GM18519 (cell line): Measurements from ENCODE around the gene SLC45A1.

Experiments used
- ATAC-seq: cut with Tn5 transposase; IDR thresholded peaks from one replicate; pipeline ENCODE4 v1.9.1; 2021; ENCODE audit warnings: mild to moderate bottlenecking, moderate library complexity; ENCODE audit not compliant: unreplicated experiment, low FRiP score

SLC45A1 gene

DNA sequence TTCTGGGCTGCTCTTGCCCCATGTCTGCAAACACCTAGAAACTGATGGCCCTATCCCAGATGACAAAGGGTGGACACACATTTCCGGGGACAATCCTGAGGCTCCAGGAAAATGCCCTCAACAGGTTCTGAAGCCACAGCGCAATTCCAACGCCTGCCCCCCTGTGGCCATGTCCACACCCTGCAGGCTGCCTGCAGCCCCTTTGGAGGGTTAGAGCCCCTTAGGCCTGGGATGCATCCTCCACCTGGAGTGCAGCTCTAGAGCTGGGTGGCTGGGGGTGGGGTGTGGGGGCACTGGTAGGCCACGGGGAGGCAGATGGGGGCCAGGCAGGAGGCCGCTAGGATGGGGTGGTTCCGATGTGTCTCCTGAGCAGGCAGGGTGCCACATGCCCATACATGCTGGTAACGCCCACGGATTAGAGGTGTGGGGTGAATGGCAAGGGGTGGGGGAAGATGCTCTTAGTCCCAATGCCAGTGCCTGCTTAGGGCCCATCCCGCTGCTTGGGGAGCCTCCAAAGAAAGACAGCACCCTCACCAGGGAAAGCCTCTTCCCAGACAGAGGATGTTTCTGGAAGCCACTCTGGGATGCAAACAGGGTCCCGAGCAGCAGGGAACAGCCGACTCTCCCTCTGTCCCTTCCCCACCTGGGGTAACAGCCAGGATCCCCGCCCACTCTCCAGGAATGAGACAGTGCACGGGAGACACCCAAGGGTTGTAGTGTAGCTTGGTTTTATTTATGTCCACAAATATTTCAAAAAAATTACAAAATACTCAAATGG, 34.0 kb downstream of the SLC45A1 start:
- no peak for ATAC-seq

DNA sequence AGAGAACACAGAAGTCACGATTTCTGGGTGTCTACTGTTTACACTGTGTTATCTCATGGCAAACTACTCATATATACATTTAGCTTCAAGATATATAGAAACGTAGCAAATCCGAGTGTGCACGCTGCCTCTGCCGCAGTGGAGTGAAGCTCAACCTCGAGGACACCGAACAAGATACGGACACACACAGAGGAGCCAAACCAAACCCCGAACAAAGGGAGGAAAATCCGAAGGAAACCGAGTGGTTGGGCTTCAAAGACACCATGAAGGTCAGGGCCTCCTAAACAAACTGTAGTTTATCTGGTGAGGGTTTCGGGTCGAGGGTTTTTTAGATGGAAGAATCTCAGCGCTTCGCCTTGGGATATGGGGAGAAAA, 34.5 kb downstream of the SLC45A1 start:
- ATAC-seq = no peak

DNA sequence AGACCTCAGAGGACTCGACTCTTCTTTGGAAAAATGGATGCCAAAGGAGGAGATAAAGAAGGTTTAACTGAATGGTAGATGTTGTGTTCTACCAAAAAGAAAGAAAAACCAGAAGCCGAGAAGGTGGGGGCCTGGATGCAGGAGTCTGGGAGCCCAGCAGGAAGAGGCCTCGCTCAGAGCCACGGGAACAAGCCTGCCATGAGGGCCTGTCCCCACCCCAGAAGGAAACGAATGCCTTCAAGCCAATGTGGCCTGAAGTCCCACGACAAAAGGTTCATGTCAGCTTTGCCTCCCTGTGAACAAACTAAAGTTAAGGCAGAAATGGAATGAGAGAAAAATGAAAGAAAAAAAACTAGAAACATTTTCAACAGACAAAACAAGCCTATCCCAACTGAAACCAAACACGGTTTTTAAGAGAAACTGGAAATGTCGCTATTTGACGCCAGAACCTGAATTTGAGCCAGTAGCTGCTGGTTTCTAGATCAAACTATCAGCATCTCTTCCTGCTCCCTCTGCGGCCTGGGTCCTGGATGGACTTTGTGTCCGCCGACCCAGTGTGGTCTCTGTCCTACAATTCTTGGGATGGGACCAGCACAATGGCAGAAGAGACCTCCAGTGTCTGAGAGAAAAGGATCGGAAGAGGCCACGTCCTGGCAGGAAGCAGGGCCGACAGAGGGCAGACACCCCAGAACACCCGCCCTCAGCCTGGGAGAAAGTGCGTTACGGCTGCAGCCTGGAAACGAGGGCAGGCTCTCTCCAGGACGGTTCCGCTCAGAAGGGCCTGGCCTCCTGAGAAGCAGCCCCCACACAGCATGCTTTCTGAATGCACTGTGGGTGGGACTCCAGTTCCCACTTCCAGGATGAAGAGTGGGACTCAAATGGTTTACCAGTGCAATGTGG, 35.2 kb downstream of the SLC45A1 start:
- ATAC-seq = no peak

DNA sequence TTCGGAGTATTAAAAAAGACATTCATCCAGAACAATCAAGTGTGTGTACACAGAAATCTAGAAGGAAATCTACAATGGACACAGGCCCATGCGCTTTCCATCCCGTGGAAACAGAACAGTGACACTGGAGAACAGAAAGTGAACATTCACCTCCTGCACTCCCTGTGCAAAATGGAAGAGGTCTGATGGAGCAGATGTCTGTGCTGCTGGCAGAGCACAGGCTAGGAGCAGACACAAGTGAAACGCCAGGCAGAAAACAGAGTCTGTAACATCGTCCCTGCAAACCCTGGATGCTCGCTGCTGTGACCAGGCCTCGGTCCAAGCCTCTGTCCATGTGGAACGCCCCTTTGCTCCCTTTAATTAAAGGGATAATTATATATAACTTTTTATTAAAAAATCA, 36.1 kb downstream of the SLC45A1 start:
- ATAC-seq = no peak

DNA sequence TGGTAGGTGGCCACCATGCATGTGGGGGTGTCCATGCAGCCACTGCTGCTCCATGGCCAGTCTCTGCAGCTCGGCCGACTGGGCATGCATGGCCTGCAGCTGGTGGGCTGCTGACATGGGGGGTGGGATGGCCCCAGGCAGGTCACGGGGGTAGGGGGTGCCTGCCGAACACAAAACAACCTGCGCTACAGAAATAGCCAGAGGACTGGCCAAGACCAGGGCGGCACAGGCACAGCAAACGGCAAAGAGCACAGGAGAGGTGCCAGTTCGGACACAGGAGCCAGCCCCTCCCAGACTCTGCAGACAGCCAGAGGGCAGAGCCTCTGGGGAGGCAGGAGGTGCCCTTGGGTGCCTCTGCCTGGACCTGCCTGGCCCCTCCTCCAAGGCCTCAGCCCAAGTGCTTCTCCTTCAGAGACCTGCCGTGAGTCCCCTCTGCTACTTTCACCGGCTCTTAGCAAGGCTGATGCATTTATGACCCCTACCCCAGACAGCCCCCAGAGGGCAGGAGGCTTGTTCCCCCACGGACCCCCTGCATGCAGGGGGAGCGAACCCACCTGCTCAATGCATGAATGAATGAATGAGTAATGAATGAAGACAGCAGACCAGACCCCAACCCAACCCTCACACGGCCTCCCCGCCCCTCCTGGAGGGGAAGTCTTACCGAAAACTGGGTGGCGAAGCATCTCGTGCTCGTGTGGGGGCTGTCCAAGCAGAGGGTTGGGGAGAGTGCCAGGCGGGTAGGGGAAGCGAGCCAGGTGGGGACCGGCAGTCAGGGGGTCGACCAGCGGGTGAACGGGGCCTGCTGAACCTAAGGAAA, 37.7 kb downstream of the SLC45A1 start:
- ATAC-seq = no peak

DNA sequence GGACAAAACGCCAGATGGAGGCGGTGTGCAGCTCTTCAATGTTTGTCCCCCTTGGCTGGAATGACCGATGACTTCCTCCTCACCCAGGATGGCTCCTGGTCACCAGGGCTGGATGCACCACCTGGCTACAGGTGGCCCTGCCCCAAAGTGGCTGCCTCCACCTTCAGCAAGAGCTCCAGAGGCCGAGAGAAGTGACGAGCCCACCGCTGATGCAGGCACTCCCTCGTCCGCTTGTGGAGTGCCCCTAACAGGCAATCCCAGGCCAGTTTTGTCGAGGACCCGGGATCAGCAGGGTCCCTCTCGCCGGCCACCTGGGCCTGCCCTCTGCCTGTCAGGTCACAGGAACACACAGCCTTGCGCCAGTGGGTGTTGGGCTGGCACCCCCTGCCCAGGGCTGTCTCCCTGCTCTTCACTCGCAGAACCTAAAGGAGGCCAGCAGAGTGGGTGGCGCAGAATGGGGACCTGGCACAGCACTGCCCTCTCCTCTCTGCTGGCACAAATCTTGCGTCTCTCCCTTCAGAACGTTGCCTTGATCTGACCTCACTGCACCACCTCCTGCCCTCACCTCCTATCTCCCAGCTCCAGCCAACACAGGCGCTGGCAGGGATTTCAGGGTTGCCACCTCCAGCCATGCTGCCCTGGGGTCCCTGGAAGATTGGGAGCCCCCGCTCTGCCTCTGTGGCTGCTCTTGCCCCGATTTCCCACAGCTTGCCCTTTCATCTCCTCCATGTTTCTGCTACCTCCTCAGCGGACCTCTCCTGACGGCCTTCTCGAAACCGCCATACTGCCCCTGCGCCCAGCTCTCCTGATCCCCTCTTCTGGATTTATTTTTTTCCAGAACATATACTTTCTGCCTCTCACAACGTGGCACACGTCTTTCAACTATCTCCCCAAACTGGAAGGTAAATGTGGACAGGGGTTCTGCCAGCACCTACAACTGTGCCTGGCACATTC, 38.6 kb downstream of the SLC45A1 start:
- ATAC-seq = no peak

DNA sequence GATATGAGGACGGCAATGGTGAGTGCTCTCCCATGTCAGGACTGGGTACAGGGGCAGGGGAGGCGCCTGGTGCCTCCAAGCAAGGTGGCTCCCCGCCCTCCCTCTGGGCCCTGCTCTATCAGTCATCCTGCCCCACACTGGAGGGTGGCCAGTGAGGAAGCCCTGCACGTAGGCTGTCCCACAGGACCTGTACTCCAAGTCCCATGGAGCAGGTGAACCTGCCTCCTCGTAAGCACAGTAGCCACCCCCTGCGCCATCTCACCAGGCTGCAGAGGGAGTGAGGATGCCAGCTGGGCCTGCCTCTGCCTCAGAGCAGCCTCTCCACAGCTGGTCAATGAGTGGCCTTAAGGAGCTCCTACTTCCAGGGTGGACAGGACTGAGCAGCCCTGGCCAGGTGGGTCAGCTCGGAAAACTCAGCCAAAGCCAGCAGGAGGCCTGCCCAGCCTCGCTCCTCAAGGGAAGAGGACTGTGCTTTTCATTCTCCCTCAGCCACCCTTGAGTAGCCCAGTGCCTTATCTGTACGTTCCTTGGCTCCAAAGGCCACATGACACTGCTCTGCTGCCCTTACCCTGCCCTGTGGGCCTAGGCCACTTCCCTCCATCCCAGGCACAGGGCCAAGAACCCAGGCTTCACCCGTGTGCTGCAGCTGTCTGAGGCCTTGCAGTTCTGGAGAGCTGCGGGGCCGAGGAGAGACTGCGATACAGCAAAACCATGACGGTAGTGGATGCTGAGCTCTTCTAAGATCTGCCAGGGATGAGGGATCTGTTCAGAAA, 39.6 kb downstream of the SLC45A1 start:
- no peak for ATAC-seq

DNA sequence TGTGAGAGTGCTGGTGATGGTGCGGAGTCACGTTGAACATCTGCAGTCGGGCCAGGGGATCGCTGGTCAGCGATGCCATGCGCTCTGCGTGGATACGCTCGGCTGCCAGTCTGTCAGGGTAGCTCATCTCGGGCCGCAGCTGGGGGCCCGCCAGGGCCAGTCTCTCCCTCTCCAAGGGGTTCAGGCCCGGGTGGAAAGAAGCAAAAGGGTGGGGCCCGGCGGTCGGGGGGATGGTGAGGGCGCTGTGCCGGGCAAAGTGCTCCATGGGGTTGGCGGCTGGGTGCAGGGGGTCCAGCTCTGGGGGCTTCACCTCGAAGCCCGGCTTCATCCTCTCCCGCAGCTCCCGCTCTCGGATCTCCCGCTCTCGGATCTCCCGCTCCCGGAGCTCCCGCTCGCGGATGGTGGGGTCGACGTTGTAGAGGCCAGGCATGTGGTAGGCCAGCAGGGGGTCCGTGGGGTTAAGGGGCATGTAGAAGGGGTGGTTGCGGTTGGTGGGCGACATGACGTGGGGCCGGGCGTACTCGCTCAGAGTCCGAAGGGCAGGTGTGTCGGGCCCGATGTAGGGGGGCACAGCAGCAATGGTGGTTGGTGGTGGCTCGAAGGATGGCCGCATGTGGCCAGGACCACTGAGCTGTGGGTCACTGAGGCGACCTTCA, 40.5 kb downstream of the SLC45A1 start:
- no peak for ATAC-seq

DNA sequence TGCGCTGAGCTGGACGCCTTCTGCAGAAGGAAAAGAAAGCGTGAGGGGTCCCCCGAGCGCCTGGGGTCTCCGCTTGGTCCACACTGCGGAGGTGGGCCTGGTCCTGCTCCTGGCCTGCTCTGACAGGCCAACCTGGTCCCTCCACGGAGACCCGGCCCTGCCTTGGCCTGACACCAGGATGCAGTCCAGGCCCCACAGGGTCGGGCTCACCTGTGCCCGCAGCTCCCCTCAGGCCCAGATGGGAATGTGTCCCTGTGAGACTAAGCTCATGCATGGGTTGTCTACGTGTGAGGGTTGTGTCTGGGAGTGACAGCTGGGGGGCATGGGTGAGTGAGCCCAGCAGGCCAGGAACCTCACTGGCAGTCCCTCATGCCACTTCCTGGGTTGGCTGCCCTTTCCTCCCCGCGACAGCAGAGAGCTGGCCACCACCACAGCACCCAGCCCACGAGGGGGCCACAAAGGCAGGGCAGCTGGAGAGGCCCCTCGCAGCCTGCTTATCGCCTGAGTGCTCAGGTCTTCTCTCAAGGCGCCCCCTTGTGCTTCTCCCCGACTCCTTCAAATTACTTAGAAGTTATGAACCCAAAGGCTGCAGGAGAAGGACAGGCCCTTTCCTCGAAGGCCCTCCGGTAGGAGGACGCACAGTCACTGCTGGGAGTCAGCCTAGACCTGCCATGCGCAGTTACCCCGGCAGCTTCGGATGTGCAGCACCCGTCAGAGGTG, 41.1 kb downstream of the SLC45A1 start:
- ATAC-seq = no peak

DNA sequence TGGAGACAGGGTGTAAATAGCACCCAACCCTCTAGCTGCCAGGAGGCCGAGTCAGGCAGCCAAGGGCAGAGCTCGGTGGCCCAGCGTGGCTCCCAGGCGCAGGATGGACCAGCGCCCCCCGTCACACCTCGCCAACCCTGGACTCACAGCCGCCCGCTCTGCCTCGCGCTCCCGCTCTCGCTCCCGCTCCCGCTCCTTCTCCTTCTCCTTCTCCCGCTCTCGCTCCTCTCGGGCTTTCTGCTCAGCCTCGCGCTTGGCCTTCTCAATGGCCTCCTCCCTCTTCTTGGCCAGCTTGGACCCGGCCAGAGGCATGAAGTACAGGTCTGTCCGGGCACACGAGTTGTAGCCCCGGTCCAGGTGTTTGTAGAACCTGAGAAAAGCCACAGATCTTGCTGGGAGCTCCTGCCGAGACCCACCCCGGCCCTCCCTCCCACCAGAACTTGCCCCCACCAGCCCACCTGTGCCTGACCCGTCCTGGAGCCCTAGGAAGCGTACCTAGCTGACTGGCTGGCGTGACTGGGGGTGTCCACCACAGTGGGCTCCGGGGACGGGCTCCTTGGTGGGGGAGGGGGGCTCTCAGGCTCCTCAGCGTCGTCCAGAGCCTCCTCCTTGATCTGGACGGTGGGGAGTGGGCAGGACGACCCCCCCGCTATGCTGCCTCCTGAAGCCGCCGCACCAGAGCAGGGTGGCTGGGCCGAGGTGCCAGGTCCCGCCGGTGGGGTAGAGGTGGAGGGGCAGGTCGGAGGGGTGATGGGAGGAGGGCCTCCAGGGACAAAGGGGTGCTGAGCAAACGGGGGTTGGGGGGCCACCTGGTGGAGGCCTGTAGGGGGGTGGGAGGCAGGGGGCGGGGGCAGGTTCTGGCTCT, 41.9 kb downstream of the SLC45A1 start:
- no peak for ATAC-seq

DNA sequence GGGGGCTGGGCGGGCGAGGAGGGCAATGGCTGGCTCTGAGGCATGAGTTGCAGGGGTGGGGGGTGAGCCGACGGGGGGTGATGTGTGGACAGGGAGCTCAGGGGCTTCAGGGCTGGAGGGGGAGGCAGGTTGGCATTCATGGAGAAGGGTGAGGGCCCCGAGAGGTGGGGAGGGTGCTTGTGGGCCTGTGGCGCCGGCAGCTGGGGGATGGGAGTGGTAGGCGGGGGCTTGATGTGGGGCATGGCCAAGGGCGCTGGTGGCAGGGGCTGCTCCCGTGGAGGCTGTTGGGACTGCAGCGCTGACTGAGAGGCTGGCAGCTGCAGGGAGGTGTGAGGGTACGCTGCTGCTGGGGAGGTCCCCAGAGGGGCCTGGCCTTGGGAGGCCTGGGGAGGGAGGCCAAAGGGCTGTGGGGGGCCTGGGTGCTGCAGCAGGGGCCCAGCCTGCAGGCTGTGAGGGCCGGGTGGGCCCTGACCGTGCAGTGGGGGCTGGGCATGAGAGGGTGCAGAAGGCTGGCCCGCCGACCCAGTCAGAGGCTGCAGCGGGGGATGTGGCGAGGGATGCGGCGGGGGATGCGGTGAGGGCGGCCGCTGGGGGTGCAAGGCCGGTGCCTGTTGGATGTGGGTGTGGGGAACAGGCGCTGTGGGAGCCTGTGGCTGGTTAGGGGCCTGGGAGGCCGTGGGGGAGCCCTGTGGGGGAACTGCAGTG, 42.7 kb downstream of the SLC45A1 start:
- no peak for ATAC-seq

DNA sequence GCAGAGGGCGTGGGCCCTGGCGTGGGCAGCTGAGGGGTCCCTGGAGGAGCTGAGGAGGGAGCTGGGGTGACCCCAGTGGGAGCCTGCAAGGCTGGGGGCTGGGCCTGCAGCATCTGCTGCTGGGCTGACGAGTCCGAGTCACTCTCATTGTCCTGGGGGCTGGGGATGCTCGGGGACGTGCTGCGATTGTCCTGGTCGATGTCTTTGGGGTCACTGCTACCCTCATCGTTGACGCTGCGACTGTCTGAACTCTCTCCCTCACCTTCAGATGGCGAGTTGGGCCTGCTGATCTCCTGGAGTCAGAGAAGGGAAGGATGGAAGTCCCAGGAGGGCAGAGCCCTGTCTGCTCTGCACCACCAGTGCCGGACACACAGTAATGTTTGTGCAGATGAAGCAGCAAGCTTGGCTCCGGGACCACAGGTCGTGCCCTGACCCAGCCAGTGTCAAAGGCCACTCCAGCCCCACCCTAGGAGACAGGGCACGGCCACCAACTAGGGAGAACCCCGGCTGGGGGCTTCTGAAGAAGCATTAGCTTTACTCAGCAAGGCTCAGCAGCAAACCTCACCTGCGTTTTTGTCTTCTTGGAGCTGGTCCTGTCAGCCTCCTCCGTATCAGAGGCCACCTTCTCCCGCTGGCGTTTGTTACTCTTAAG, 43.4 kb downstream of the SLC45A1 start:
- ATAC-seq = no peak

DNA sequence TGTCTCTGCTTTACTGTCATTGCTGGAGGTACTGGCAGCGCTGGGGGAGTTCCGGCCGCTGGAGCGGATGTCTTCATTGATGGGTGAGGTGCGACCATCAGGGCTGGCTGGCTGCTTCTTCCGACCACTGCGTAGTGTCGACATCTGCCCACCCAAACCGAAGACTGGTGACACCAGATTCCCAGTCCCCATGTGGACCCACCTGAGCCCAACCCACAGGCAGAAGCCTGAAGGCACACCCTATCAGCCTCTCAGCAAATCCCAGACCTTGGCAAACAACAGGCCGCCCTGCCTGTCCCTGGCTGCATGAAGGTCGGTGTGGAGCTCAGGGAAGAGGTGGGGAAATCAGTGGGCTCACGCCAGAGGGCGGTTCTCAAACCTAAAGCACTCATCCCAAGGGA, 44.8 kb downstream of the SLC45A1 start:
- no peak for ATAC-seq

DNA sequence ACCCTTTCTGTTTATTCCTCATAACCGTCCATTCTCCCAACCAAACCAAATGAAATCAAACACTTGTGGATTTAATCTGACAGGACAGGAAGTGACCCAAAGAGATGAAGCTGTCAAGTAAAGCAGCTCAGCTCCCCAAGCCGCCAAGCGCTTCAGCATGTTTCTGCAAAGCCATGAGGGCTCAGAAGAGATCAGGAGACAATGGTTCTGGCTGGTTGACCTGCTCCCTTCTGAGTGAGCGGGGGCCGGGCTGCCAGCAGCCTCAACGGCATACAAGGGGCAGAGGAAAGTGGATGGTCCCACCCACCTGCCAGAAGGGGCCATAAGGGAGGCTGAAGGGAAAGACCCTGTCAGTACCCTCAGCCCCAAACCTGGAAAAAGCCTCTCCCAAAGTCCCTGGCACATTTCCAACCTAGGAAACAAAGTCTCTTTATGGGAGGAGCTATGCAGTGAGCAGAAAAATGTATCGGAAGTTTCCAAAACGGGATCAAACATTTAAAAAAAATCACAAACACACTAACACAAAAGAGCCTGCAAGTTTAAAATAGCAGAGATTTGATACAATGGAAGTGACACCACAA, 45.4 kb downstream of the SLC45A1 start:
- ATAC-seq = no peak

DNA sequence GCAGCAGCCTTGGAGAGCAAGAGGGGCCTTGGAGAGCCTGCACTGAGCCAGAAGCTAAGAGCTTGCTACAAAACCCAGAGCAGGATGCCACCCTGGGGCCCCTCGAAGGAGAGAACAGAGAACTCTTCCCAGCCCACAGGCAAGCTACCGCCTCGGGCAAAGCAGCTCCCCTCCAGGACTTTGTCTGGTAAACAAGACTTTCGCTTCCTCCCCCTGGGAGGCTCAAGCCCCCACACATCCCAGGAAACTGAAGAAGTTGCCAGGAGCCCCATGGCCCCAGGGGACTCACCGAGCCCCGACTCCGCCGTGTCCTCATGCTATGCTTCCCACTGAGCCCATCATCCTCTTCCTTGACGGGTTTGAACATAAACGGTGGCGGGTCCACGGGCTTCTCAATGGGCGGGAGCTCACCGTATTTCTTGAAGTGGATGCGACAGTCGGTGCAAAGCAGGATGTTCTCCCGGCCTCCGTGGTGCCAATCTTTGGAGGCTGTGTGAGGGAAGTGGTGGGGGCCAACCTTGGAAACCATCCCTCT, 45.9 kb downstream of the SLC45A1 start:
- ATAC-seq = no peak
